K562 (cell line): ENCODE results near the gene FGD6. TPM values are rescaled to one million over a fixed set of nuclear protein-coding genes. Genes with fewer than 3 reads are reported as not detected.

Experiments
- CBX8 ChIP-seq: fragments of 200-600 bp; sonication (generic); IDR thresholded peaks from 2 replicates; pipeline ENCODE4 v1.6.1; 2012; ENCODE audit warnings: borderline replicate concordance, mixed run types, low read depth, mild to moderate bottlenecking, moderate library complexity, mixed read lengths, low read length, control low read depth, inconsistent platforms; ENCODE audit not compliant: poor library complexity, severe bottlenecking; ENCODE audit errors: extremely low read depth
- CHD4 ChIP-seq: fragments of 200-600 bp; sonication (generic); IDR thresholded peaks from 3 replicates; pipeline ENCODE4 v1.6.1; 2012; ENCODE audit warnings: low read depth, mild to moderate bottlenecking, mixed read lengths, low read length, inconsistent platforms; ENCODE audit not compliant: insufficient read depth, insufficient replicate concordance, poor library complexity, severe bottlenecking
- E2F3 ChIP-seq: fragments of 250-450 bp; sonication (Bioruptor Pico); IDR thresholded peaks from 2 replicates; pipeline ENCODE4 v1.4.0; 2020; ENCODE audit warnings: mild to moderate bottlenecking
- GMEB1 ChIP-seq: fragments of 250-450 bp; sonication (Bioruptor Pico); IDR thresholded peaks from 2 replicates; pipeline ENCODE4 v1.4.0; 2020; ENCODE audit warnings: mild to moderate bottlenecking
- KLF1 ChIP-seq: fragments of 450-650 bp; IDR thresholded peaks from 2 replicates; pipeline ENCODE4 v1.6.1; 2016; ENCODE audit warnings: missing genetic modification characterization, missing compliant biosample characterization
- NCOR1 ChIP-seq: fragments of 450-650 bp; IDR thresholded peaks from 2 replicates; pipeline ENCODE4 v1.6.1; 2016; ENCODE audit warnings: mild to moderate bottlenecking, moderate library complexity
- POLR2AphosphoS2 ChIP-seq: IDR thresholded peaks from 2 replicates; pipeline ENCODE4 v1.6.1; 2012; ENCODE audit warnings: low read length, improper control_type of control experiment
- SMAD4 ChIP-seq: fragments of 250-450 bp; sonication (Bioruptor Pico); conservative IDR thresholded peaks from 2 replicates; pipeline ENCODE4 v1.8.0; 2021; ENCODE audit warnings: inconsistent platforms, mild to moderate bottlenecking, moderate library complexity
- STAG1 ChIP-seq: sonication (generic); formaldehyde crosslinking; IDR thresholded peaks from 2 replicates; pipeline ENCODE4 v1.5.0; 2020; ENCODE audit warnings: missing genetic modification reagents, borderline replicate concordance
- STAT6 ChIP-seq: sonication (generic); formaldehyde crosslinking; IDR thresholded peaks from 2 replicates; pipeline ENCODE4 v1.8.1; 2023; ENCODE audit warnings: mild to moderate bottlenecking, missing genetic modification reagents
- TARDBP ChIP-seq: fragments of 450-650 bp; IDR thresholded peaks from 2 replicates; pipeline ENCODE4 v1.6.1; 2016
- ZEB2 ChIP-seq: fragments of 450-650 bp; IDR thresholded peaks from 2 replicates; pipeline ENCODE4 v1.6.1; 2016
- ZNF23 ChIP-seq: fragments of 250-450 bp; sonication (Bioruptor Pico); IDR thresholded peaks from 2 replicates; pipeline ENCODE4 v1.4.0; 2020; ENCODE audit warnings: mild to moderate bottlenecking
- ZNF232 ChIP-seq: sonication (generic); formaldehyde crosslinking; IDR thresholded peaks from 2 replicates; pipeline ENCODE4 v1.8.0; 2022; ENCODE audit warnings: mild to moderate bottlenecking, missing genetic modification reagents
- ZNF354B ChIP-seq: fragments of 250-450 bp; sonication (Bioruptor Pico); IDR thresholded peaks from 2 replicates; pipeline ENCODE4 v1.4.0; 2020
- ZNF407 ChIP-seq: fragments of 450-650 bp; IDR thresholded peaks from 2 replicates; pipeline ENCODE4 v1.6.1; 2016; ENCODE audit warnings: low read depth
- ZNF75A ChIP-seq: fragments of 450-650 bp; formaldehyde crosslinking; IDR thresholded peaks from 2 replicates; pipeline ENCODE4 v1.4.0; 2020; ENCODE audit warnings: mild to moderate bottlenecking
- polyA plus RNA-seq, 8 experiments: library from polyadenylated mRNA; depleted of rRNA in 4 of 8; stranded (reverse) in 5 of 8; unstranded in 3 of 8; fragments of >200 nt; fragmentation: Nextera tagmentation in 2 of 8; fragmentation: Illumina TruSeq in 1 of 8; extraction: Ambion mirVana in 2 of 8; extraction: Trizol in 1 of 8; gene quantifications; 2 replicates each; pipeline versions ENCODE4 v1.2.1 to v1.2.3, GENCODE V29; 2011 to 2014; ENCODE audit warnings: inconsistent platforms in 1 of 8, missing spikeins in 1 of 8
- total RNA-seq, 7 experiments: library from RNA; depleted of rRNA in 6 of 7; stranded (reverse); fragments of >200 nt in 6 of 7; fragmentation: Illumina TruSeq in 2 of 7; extraction: Trizol in 2 of 7; gene quantifications; 2 replicates each; pipeline versions ENCODE4 v1.2.1 to v1.2.3, GENCODE V29; 2011 to 2021; ENCODE audit warnings: low replicate concordance in 1 of 7

Gene FGD6
- total and polyA plus RNA-seq, 9 of the 15 experiments (the other 6 are each of a cell fraction or from before 2014, with no cell fraction given): 1.5 to 11.1 (median 5.8) TPM

GRCh38 chr12:95216711-95217376 lies 423 bp downstream of the FGD6 start (continued):
- no peak for TF ChIP-seq STAT6 (CRISPR knock-in tag)
- peak; percentile 28; the same call in 1 of the 2 replicates for TF ChIP-seq TARDBP
- TF ChIP-seq ZNF354B (CRISPR knock-in tag): no peak
- no peak for TF ChIP-seq ZNF407
- TF ChIP-seq GMEB1 (CRISPR knock-in tag): no peak
- 0 out of 2 replicates have a peak, but pooled peaks have one; percentile 15 for TF ChIP-seq ZEB2
- TF ChIP-seq E2F3 (CRISPR knock-in tag): no peak
- no peak for TF ChIP-seq CBX8
- TF ChIP-seq NCOR1: no peak
- TF ChIP-seq ZNF23 (CRISPR knock-in tag): no peak
- peak; percentile 29 for TF ChIP-seq CHD4
- TF ChIP-seq ZNF232 (CRISPR knock-in tag): no peak
- TF ChIP-seq KLF1: no peak
- no peak for TF ChIP-seq POLR2AphosphoS2
- TF ChIP-seq STAG1 (CRISPR knock-in tag): no peak
- no peak for TF ChIP-seq ZNF75A (CRISPR knock-in tag)
- peak; percentile 66 for TF ChIP-seq SMAD4
